IMR-90 (cell line): ENCODE results near the gene FAM120A. TPM values are rescaled to one million over a fixed set of nuclear protein-coding genes. Genes with fewer than 3 reads are reported as not detected.

Experiments
- ATAC-seq: fragments of 200-7000 bp; cut with Tn5 transposase; 2 replicates; pipeline ENCODE4 v1.9.1; 2020; ENCODE audit warnings: low read depth, mild to moderate bottlenecking, moderate library complexity
- BruUV-seq: library from RNA; stranded (reverse); fragments of 400-500 nt; replicated peaks from 2 replicates; lab custom pipeline; 2021; lab: Mats Ljungman, UMichigan
- CTCF ChIA-PET: fragments of 300-600 bp; formaldehyde crosslinking; extraction: SDS; loops from one replicate; lab custom pipeline; 2021; ENCODE audit warnings: antibody characterized with exemption; lab: Yijun Ruan, JAX
- POLR2A ChIA-PET: fragments of 300-600 bp; sonication (Branson Sonifier 250); formaldehyde crosslinking; loops from one replicate; lab custom pipeline; 2022; ENCODE audit warnings: antibody characterized with exemption; ENCODE audit not compliant: unreplicated experiment; lab: Charles Lee
- DNase-seq: peaks from one replicate; pipeline ENCODE4 v3.0.0; 2013
- H2AFZ ChIP-seq: replicated peaks from 2 replicates; pipeline ENCODE3; 2013; ENCODE audit warnings: low read length, mild to moderate bottlenecking; ENCODE audit not compliant: poor library complexity
- H2AK5ac ChIP-seq: 2 replicates; pipeline ENCODE4 v1.6.1; 2013; ENCODE audit warnings: low read depth, low read length, inconsistent platforms
- H2AK9ac ChIP-seq: replicated peaks from 2 replicates; pipeline ENCODE3; 2013; ENCODE audit warnings: mild to moderate bottlenecking, low read depth, low read length, moderate library complexity; ENCODE audit not compliant: poor library complexity
- H2BK120ac ChIP-seq: 2 replicates; pipeline ENCODE4 v1.6.1; 2013; ENCODE audit warnings: low read depth, low read length, inconsistent platforms
- H2BK15ac ChIP-seq: 3 replicates; pipeline ENCODE4 v1.6.1; 2013; ENCODE audit warnings: low read depth, low read length, inconsistent platforms
- H2BK20ac ChIP-seq: 2 replicates; pipeline ENCODE4 v1.6.1; 2013; ENCODE audit warnings: low read depth, mild to moderate bottlenecking, inconsistent platforms, low read length, moderate library complexity
- H2BK5ac ChIP-seq: 2 replicates; pipeline ENCODE4 v1.6.1; 2013; ENCODE audit warnings: mild to moderate bottlenecking, low read depth, low read length, inconsistent platforms; ENCODE audit not compliant: poor library complexity, severe bottlenecking
- H3K14ac ChIP-seq: replicated peaks from 2 replicates; pipeline ENCODE4 v1.6.1; 2013; ENCODE audit warnings: low read depth, low read length, inconsistent platforms
- H3K18ac ChIP-seq: 2 replicates; pipeline ENCODE4 v1.6.1; 2013; ENCODE audit warnings: low read depth, low read length, control low read depth
- H3K23ac ChIP-seq: 2 replicates; pipeline ENCODE4 v1.6.1; 2013; ENCODE audit warnings: low read depth, low read length, inconsistent platforms
- H3K27ac ChIP-seq: 2 replicates; pipeline ENCODE4 v1.5.1; 2013; ENCODE audit warnings: mild to moderate bottlenecking, control low read depth, low read length; ENCODE audit not compliant: insufficient read depth
- H3K27me3 ChIP-seq: 2 replicates; pipeline ENCODE4 v1.6.1; 2013; ENCODE audit warnings: low read length; ENCODE audit not compliant: control insufficient read depth, insufficient read depth
- H3K36me3 ChIP-seq: 2 replicates; pipeline ENCODE4 v1.6.1; 2013; ENCODE audit warnings: low read length, mixed read lengths; ENCODE audit not compliant: control insufficient read depth, insufficient read depth
- H3K4ac ChIP-seq: 2 replicates; pipeline ENCODE4 v1.6.1; 2013; ENCODE audit warnings: low read depth, low read length, inconsistent platforms
- H3K4me1 ChIP-seq: 2 replicates; pipeline ENCODE4 v1.6.1; 2013; ENCODE audit warnings: low read length, mixed read lengths; ENCODE audit not compliant: control insufficient read depth, insufficient read depth
- H3K4me2 ChIP-seq: 2 replicates; pipeline ENCODE4 v1.6.1; 2013; ENCODE audit warnings: low read depth, mild to moderate bottlenecking, control low read depth, low read length, moderate library complexity
- H3K4me3 ChIP-seq: 2 replicates; pipeline ENCODE4 v1.5.1; 2013; ENCODE audit warnings: low read depth, mild to moderate bottlenecking, control low read depth, low read length, moderate library complexity; ENCODE audit not compliant: insufficient read depth
- H3K56ac ChIP-seq: 2 replicates; pipeline ENCODE4 v1.6.1; 2013; ENCODE audit warnings: low read length, inconsistent platforms; ENCODE audit not compliant: insufficient read depth; ENCODE audit errors: extremely low read depth
- H3K79me1 ChIP-seq, 2 experiments: 2 replicates each; pipeline ENCODE4 v1.6.1; 2013; ENCODE audit warnings: low read length in 2 of 2, inconsistent platforms in 1 of 2, low read depth in 1 of 2
- H3K9ac ChIP-seq: 2 replicates; pipeline ENCODE4 v1.6.1; 2013; ENCODE audit warnings: low read depth, low read length, control low read depth
- H3K9me1 ChIP-seq: 2 replicates; pipeline ENCODE4 v1.6.1; 2013; ENCODE audit warnings: low read length, inconsistent platforms; ENCODE audit not compliant: insufficient read depth
- H3K9me3 ChIP-seq: 2 replicates; pipeline ENCODE4 v1.6.1; 2013; ENCODE audit warnings: low read length; ENCODE audit not compliant: control insufficient read depth, insufficient read depth
- H4K20me1 ChIP-seq: 2 replicates; pipeline ENCODE4 v1.6.1; 2013; ENCODE audit warnings: low read length, inconsistent platforms; ENCODE audit not compliant: insufficient read depth
- H4K5ac ChIP-seq: 2 replicates; pipeline ENCODE4 v1.6.1; 2013; ENCODE audit warnings: mild to moderate bottlenecking, low read depth, low read length, control low read depth
- H4K8ac ChIP-seq, 2 experiments: 2 replicates each; pipeline ENCODE4 v1.6.1; 2013; ENCODE audit warnings: low read depth in 2 of 2, low read length in 2 of 2, control low read depth in 1 of 2, inconsistent platforms in 1 of 2
- H4K91ac ChIP-seq: 2 replicates; pipeline ENCODE4 v1.6.1; 2013; ENCODE audit warnings: low read depth, low read length, inconsistent platforms; ENCODE audit not compliant: insufficient read depth
- BHLHE40 ChIP-seq: fragments of 150-350 bp; IDR thresholded peaks from 2 replicates; pipeline ENCODE4 v1.6.1; 2016; ENCODE audit warnings: mild to moderate bottlenecking, low read depth, low read length
- CEBPB ChIP-seq: IDR thresholded peaks from 2 replicates; pipeline ENCODE4 v1.6.1; 2012; ENCODE audit warnings: low read depth, low read length, improper control_type of control experiment
- CHD1 ChIP-seq: IDR thresholded peaks from 2 replicates; pipeline ENCODE4 v1.6.1; 2012; ENCODE audit warnings: low read depth, low read length, improper control_type of control experiment
- CTCF ChIP-seq: conservative IDR thresholded peaks from 2 replicates; pipeline ENCODE4 v1.5.1; 2012; ENCODE audit warnings: mild to moderate bottlenecking, low read depth, low read length, improper control_type of control experiment
- FOS ChIP-seq: fragments of 150-350 bp; IDR thresholded peaks from 2 replicates; pipeline ENCODE4 v1.6.1; 2016; ENCODE audit warnings: low read depth, low read length
- MAFK ChIP-seq: IDR thresholded peaks from 2 replicates; pipeline ENCODE4 v1.6.1; 2012; ENCODE audit warnings: low read depth, low read length, improper control_type of control experiment
- MAZ ChIP-seq: IDR thresholded peaks from 2 replicates; pipeline ENCODE4 v1.6.1; 2012; ENCODE audit warnings: low read depth, mild to moderate bottlenecking, low read length, improper control_type of control experiment, moderate library complexity, borderline replicate concordance
- MXI1 ChIP-seq: IDR thresholded peaks from 2 replicates; pipeline ENCODE4 v1.6.1; 2012; ENCODE audit warnings: low read depth, mild to moderate bottlenecking, low read length, moderate library complexity, borderline replicate concordance
- NFE2L2 ChIP-seq: fragments of 150-350 bp; IDR thresholded peaks from 2 replicates; pipeline ENCODE4 v1.6.1; 2016; ENCODE audit warnings: low read depth, mild to moderate bottlenecking, low read length
- POLR2A ChIP-seq: IDR thresholded peaks from 2 replicates; pipeline ENCODE4 v1.6.1; 2012; ENCODE audit warnings: mild to moderate bottlenecking, low read depth, low read length
- RAD21 ChIP-seq: IDR thresholded peaks from 2 replicates; pipeline ENCODE4 v1.6.1; 2012; ENCODE audit warnings: low read length, improper control_type of control experiment
- RCOR1 ChIP-seq: IDR thresholded peaks from 2 replicates; pipeline ENCODE4 v1.6.1; 2012; ENCODE audit warnings: mild to moderate bottlenecking, low read length, improper control_type of control experiment; ENCODE audit not compliant: insufficient replicate concordance
- RFX5 ChIP-seq: IDR thresholded peaks from 2 replicates; pipeline ENCODE4 v1.8.0; 2012; ENCODE audit warnings: low read depth, mild to moderate bottlenecking, low read length, moderate library complexity
- SMC3 ChIP-seq: fragments of 150-350 bp; IDR thresholded peaks from 2 replicates; pipeline ENCODE4 v1.6.1; 2016; ENCODE audit warnings: low read depth, mild to moderate bottlenecking, antibody characterized with exemption, low read length, moderate library complexity
- USF2 ChIP-seq: fragments of 150-350 bp; IDR thresholded peaks from 2 replicates; pipeline ENCODE4 v1.6.1; 2017; ENCODE audit warnings: mild to moderate bottlenecking, antibody characterized with exemption, low read length, low read depth
- WGBS, 2 experiments: methylation state at CpG; one replicate each; pipeline versions ENCODE4 v1.1.5 to v1.1.7; 2013; ENCODE audit warnings: missing lambda C conversion rate in 2 of 2; ENCODE audit not compliant: insufficient read length in 1 of 2; ENCODE audit errors: extremely low coverage in 2 of 2; 5-methylcytosine and 5-hydroxymethylcytosine counted together
- dilution Hi-C: fragments of 300-500 bp; cut with HindIII; formaldehyde crosslinking; loops from one replicate; pipeline ENCODE4 v1.14.3; 2018; ENCODE audit warnings: low sequenced_read_pairs; ENCODE audit not compliant: unreplicated experiment
- in situ Hi-C: fragments of 300-500 bp; cut with MboI; formaldehyde crosslinking; loops from 3 replicates; pipeline ENCODE4 v1.14.3; 2019; ENCODE audit warnings: low sequenced_read_pairs, inconsistent platforms, mixed read lengths
- intact Hi-C: fragments of 100-400 bp; cut with micrococcal nuclease; formaldehyde crosslinking; loops from 2 replicates; pipeline ENCODE4 v1.10.0; 2022
- polyA plus RNA-seq, 3 experiments: library from polyadenylated mRNA; depleted of rRNA; stranded (reverse); fragments of >200 nt; gene quantifications; 2 replicates each; pipeline ENCODE4 v1.2.3, GENCODE V29; 2012; ENCODE audit warnings: low replicate concordance in 1 of 3
- total RNA-seq: library from RNA; depleted of rRNA; stranded (reverse); fragments of >200 nt; gene quantifications from 2 replicates; pipeline ENCODE4 v1.2.3, GENCODE V29; 2012
- TF ChIP-seq, protein P1 (sequence below): fragments of 150-350 bp; IDR thresholded peaks from 2 replicates; pipeline ENCODE4 v1.6.1; 2016; ENCODE audit warnings: low read depth, mild to moderate bottlenecking, low read length, moderate library complexity, borderline replicate concordance

Gene FAM120A
- total and polyA plus RNA-seq, 2 of the 4 experiments (the other 2 are of a cell fraction) = 61.6 to 75.1 TPM

GRCh38 chr9:93555370-93555769 lies 103.9 kb downstream of the FAM120A start:
- Histone ChIP-seq H3K9me3 (no peaks in the 10 kb centered on the region), H3K4me2 (no peak overlapping the region), H3K18ac (no peak overlapping the region), H2AFZ (no peak overlapping the region), H2BK120ac (no peak overlapping the region), H4K8ac (no peak overlapping the region), H3K36me3 (peaks cover 42% of the 10 kb centered on the region), H2BK15ac (no peak overlapping the region), H3K23ac (no peak overlapping the region), H3K9ac (no peak overlapping the region), H3K79me1 (peaks cover 3 to 7% of the 10 kb centered on the region in 2 experiments; a peak in 3 of 4 replicates), H3K27me3 (no peaks in the 10 kb centered on the region), H4K91ac (no peak overlapping the region), H3K56ac (no peak overlapping the region), H3K4me3 (no peak overlapping the region), H4K5ac (no peak overlapping the region), H3K4me1 (no peaks in the 10 kb centered on the region), H3K27ac (no peak overlapping the region), H2AK9ac (no peak overlapping the region), H2BK20ac (no peak overlapping the region), H3K9me1 (no peaks in the 10 kb centered on the region), H4K20me1 (no peaks in the 10 kb centered on the region), H3K14ac (no peak overlapping the region), H3K4ac (no peak overlapping the region), H2AK5ac (no peak overlapping the region), H2BK5ac (no peak overlapping the region)
- ATAC-seq (no peak), DNase-seq (no peak)
- intact Hi-C loops (no loop called here), in situ Hi-C loops (loop anchor here (25.0 kb wide), 1 partner anchor 443 kb away; no protein-coding TSS in a partner anchor), dilution Hi-C loops (no loop called here)
- BruUV-seq = no TSS peak
- ChIA-PET CTCF (interaction anchor here (2.3 kb wide), 1 partner anchor 11 kb away, joined by 9 read pairs; no protein-coding TSS in a partner anchor), POLR2A (no interaction called here)
- TF ChIP-seq CHD1 (no peak), CTCF (no peak), USF2 (no peak), MAFK (no peak), FOS (no peak), BHLHE40 (no peak), CEBPB (no peak), MAZ (no peak), NFE2L2 (no peak), POLR2A (no peak), SMC3 (no peak), RAD21 (no peak), MXI1 (no peak), RFX5 (no peak), RCOR1 (no peak)
- TF ChIP-seq, protein P1, sequence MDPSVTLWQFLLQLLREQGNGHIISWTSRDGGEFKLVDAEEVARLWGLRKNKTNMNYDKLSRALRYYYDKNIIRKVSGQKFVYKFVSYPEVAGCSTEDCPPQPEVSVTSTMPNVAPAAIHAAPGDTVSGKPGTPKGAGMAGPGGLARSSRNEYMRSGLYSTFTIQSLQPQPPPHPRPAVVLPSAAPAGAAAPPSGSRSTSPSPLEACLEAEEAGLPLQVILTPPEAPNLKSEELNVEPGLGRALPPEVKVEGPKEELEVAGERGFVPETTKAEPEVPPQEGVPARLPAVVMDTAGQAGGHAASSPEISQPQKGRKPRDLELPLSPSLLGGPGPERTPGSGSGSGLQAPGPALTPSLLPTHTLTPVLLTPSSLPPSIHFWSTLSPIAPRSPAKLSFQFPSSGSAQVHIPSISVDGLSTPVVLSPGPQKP = no peak
- WGBS, 2 experiments = no CpG with 5 or more reads among the region's 4 CpGs
